Forelimb muscle (tissue), 1 donor: ENCODE results near the gene NDUFA9. TPM values are rescaled to one million over a fixed set of nuclear protein-coding genes. Genes with fewer than 3 reads are reported as not detected.

Source experiments
- DNase-seq: peaks from one replicate; pipeline ENCODE4 v3.0.0-alpha.2; 2013; ENCODE audit warnings: low read depth
- polyA plus RNA-seq: library from polyadenylated mRNA; unstranded; fragments of 120-200 nt; gene quantifications from one replicate; pipeline ENCODE4 v1.2.1, GENCODE V29; 2013; ENCODE audit not compliant: insufficient read length

The NDUFA9 gene
- polyA plus RNA-seq, result 92.2 TPM

DNA sequence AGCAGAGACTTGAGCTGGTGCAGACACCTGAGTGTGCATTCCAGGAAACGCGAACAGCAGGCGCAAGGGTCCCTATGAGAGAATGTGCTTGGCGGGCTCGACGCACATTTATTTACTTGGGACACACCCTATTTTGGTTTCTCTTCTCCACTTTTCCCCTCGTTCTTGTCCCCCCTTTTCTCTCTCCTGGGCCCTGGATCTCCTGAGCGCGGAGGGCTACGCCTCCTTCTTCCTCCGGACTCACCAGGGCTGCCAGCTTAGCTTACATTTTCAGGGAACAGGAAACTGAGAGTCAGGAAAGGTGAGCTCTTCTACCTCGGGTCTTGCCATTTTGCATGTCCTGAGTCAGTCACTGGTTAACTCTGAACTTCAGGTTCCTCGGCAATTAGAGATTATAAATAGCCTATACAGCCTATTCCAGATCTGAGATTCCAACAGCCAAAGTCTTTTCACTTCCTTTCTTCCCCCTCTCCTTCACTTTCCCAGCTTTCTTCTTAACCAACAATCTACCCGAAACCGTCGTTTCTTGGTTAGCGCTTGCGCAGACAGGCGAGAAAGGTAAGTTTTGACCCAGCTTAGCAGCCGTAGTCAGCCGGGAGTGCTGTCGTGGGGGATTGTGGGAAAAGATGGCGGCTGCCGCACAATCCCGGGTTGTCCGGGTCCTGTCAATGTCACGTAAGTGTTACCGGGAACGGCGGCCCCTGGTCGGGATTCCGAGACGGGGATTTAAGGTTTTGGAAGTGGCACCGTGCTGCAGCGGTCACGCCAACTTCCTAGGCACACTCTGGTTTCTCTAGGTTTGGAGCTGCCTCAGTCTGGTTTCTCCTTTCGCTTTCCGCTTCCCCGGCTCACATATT, at the start of gene NDUFA9, which contains the start of gene AKAP3:
Gene NDUFA9, plus strand, starts transcription at position 614 of the 857 bp plus-strand sequence. Its CDS starts 13 bp downstream, at position 627.
Gene AKAP3, minus strand, starts transcription at position 551 of the 857 bp plus-strand sequence. CDS start 10,855 bp downstream, outside the sequence.
- DNase-seq, result peak; percentile 81

DNA sequence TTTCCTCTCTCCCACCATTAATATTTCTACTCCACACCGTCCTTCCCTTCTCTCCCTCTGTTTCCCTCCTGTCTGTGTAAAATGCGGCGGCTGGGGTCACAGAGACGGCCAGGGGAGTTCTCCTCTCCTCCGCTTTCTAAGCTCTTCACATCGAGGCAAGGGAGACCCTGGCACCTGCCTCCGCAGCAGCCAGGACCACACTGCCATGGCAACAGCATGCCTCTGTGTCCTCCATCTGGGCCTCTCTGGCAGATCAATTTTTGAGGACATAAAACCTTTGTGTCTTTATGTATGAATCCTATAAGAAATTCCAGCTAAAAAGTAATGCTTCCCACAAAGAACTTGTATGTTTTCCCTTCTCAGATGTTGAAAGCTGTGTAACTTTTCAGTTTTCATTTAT, 45.5 kb upstream of the NDUFA9 start:
- no peak for DNase-seq

DNA sequence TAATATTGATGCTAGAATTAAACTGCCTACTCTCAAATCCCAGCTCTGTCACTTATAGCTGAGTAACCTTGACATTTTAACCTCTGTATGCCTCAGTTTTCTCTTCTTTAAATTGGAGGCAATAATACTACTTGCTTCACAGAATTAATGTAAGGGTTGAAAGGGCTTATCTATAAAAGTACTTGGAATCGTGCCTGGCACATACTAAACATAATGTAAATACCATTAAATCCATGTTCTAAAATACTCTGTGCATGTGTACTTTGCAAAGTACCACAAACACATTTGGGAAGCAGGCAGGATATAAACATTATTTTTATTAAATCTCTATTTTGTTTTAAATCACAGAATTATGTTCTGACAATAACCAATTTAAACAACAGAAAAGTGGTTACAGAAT, 45.0 kb upstream of the NDUFA9 start:
- DNase-seq, result no peak

DNA sequence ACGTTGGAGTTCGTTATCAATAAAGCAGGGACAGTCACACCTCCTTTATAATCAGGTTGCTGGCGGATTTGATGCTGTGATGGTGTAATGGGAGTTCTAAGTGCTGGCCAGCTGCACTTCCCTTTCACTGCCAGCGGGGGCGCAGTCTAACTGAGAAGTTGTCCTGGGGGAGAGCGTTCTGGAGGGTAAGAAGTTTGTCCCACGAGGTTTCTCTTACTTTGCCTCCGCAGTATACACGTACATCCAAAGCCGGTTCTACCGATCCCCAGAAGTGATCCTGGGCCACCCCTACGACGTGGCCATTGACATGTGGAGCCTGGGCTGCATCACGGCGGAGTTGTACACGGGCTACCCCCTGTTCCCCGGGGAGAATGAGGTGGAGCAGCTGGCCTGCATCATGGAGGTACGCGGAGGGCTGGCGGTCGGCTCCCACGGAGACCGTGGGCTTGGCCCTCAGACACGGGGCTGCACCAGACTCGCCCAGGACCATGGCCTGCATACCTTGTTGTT, 44.2 kb upstream of the NDUFA9 start:
- peak; percentile 26 for DNase-seq

DNA sequence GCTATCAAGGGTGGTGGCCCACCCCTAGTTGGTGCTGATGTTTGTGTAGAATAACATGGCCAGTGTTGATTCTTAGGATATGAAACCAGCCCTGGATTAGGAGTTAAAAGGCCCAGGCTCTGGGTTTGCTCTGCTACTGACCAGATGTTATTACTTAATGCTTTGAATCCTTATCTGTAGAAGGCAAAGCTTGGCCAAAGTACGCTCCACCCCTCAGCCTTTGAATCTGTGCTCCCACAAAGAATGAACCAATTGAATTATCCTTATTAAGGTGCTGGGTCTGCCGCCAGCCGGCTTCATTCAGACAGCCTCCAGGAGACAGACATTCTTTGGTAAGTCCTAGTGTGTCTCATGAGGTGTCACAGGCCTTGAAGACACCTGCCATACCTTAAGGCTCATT, 41.9 kb upstream of the NDUFA9 start:
- no peak for DNase-seq

DNA sequence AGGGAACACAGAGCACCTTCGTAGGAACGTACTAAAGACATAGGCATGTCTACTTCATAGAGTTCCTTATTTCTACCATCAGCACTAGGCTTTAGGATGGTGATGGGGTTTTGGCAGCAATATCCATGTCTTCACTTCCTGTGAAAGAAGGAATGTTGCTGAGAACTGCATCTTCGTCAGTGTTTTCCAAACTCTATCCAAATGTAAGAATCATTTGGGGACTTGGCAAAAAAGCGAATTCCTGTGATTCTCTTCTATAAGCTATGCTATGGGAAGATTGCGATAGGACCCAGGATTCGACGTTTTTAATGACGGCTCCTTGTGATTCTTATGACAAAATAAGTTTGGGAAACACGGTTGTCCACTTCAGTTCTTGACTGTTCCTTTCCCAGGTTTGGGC, 39.8 kb upstream of the NDUFA9 start:
- DNase-seq, result no peak

DNA sequence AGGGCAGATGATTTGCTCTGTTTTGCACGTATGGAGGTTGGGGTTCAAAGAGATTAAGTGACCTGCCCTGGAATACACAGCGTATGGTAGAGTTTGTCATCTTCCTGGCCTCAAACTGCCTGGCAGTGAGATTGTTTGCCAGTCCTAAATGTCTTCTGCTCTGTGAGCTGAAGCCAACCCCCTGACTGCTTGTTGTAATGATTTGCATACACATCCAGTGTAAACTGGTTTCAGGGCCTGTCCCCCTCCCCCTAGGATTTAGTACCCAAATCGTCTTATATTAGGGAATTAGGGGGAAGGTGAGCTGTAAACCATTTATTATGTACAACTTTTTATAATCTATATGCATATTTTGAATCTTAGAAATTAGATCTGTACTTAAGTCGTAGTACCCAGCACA, 38.4 kb upstream of the NDUFA9 start:
- DNase-seq, result no peak

DNA sequence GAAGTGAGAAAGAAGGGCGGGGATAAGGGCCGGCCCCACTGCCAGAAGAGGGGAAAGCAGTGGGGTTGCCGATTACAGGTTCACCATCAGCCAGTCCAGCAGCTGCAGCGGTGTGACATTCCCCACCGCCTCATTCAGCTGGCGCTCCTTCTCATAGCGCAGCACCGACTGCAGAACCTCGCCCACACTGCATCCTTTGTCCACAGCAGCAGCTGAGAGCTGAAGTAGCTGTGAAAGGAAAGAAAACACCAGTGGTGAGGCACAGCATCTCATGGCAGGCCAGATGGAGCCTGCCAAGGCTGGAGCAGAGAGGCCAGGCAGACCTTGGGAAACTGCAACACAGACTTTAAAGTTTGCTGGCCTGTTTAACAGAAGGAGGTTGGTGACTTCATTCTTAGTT, 33.2 kb upstream of the NDUFA9 start:
- DNase-seq, result no peak

DNA sequence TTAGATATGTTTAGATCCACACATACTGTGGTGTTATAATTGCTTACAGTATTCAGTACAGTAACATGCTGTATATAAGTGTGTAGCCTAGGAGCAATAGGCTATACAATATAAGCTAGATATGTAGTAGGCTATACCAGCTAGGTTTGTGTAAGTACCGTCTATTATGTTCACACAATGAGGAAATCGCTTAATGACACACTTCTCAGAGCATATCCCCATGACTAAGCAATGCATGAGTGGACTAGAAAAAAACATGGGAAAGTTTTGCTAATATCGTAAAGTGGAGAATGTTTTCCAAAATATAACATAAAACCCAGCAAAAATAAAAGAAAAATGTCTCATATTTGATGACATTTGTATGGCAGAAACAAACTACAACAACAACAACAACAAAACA, 27.4 kb upstream of the NDUFA9 start:
- DNase-seq, result no peak

DNA sequence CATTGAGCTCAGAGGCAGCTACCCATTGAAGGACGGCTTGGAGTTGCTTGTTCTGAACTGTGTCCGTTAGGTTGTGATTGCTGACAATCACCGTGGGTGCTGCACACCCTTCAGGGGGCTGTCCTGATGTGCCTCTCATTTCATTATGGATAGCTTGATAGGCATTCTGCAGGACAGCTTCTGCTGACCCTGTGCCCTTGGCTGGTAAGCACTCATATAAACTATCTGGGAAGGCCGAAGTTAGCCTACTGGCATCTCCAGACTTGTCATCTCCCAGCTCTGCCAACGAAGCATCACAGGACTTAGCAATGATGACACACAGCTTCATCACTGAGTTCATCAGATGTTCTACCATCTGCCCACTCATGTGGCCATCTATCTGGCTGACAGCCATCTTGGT, 22.4 kb upstream of the NDUFA9 start:
- DNase-seq, result no peak

DNA sequence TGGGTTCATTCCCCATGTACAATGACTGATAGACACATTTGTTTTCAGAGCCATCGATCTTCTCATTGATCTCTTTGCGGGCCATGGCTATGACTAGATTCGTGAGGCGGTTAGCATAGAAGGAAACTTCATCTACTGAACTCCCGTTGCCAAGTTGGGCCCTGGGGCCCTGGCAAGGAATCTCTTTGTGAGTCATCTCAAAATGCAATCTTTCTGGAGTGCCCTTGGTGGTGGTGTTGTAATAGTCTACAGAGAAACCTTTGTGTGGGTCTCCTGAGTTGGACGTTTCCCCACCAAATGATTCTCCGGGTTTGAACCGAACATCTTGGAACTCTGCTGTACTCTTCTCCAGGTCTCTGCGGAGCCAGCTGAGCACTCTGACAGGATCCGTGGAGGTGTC, 20.5 kb upstream of the NDUFA9 start:
- no peak for DNase-seq

DNA sequence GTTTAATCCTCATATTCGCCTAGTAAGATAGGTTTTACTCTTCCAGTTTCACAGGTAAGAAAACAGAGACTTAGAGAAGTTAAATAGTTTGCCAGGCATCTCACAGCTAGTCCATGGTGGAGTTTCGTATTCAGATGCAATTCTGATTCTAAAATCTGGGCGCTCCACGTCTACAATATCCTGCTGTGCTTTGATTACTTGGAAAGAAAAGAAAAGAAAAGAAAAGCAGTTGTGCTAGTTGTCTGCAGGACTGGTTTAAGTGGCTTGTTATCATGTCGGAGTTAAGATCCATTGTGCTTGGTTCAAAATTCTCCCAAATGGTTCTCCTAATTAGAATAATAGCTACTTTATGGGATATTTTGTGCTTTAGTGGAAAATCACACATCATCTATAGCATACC, 18.7 kb upstream of the NDUFA9 start:
- DNase-seq, result no peak

DNA sequence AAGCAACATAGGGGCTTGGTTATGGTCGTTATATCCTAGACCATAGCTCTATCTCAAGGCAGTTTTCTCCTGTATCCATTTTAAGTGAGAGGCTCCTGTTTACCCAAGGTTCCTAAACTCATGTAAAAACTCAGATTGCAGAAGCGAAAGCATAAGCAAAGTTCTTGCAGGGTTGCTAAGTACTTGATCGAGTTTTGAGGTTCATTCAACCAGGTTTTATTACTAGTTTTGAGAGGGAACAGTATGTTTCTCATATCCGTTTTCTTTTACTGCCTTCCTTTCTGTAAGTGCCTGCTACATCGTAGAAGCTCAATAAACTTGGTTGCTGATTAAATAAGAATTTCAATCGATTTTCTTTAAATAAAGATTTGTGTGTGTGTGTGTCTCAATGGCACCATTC, 5.2 kb upstream of the NDUFA9 start:
- no peak for DNase-seq

DNA sequence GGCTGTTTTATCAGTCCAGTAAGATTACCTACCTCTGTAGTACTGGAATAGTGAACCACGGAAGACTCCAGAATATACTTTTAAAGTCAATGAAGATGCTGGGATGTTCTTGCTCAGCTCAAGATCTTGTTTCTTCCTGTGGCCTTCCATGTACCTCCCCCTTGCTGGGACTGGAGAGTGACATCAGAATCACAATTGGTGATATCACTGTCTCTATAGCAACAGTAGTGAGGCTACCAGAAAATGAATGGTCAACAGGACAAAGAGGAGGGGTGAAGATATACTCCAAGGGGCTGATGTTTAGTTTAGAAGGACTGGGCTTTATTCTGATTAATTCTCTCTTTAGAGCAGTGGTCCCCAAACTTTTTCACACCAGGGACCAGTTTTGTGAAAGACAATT, 3.9 kb upstream of the NDUFA9 start:
- DNase-seq, result no peak

DNA sequence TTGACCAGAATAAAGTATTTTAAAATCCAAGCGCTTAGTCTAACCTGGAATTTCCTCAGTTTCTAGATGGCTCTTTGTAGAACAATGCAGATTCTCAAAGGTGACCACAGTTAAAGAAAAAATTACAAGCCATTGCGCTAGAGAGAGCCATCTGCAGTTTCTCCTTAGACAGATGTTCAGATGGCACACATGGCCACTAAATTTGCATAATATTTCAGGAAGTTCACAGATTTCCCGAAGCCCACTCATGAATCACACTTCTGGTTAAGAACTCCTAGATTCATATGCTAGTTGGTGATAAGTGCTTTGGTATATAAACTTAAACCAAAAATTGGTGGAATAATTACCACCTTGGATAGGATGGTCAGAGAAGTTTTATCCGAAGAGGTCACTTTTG, 812 bp upstream of the NDUFA9 start:
- DNase-seq, result no peak

DNA sequence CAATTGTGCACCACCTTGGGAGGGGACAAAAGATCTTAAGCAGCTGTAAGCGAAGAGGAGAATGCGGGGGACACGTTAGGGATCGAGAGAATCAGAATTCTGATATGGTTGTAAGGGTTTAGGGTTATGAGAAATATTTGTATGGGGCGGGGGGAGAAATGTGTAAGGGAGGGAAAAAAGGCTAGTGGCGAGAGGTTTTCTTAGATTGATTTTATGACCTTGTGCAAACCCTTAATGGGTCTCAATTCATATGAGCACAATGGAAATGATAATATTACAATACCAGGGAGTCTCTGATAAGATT, 396 bp downstream of the NDUFA9 start:
- no peak for DNase-seq

DNA sequence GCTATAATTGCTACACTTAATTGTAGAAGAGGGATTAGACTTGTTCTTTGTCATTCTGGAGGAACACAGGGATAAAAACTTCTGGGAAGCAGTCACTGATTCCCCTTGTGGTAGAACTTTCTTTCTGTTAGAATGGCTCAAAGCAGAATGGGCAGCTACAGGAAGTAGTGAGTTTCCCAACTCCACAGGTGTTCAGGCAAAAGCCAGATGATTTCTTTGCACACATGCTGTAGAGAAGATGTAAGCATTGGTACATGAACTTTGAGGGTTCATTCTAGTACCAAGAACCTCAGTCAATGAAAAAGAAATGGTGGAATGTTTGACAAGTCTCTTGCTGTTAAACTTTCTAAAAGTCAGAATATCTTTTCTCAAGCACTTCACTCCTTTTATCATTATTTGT, 4.3 kb downstream of the NDUFA9 start:
- DNase-seq, result no peak

DNA sequence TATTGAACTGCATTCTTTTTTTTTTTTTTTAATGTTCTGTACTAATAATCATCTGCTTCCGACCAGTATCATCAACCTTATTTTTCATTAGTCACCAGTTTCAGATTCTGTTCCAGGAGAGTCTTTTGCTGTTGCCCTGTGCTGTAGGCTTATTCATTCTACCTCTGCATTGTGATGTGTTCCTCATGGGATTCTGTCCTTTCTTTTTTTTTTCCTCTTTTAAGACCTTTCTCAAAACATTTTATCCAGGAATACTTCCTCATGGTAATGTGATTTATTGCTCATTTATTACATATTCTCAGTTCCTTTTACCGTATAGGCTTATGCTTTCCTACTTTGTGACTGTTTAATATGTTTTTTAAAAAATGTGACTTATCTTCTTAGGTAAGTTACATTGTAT, 4.8 kb downstream of the NDUFA9 start:
- DNase-seq, result no peak

DNA sequence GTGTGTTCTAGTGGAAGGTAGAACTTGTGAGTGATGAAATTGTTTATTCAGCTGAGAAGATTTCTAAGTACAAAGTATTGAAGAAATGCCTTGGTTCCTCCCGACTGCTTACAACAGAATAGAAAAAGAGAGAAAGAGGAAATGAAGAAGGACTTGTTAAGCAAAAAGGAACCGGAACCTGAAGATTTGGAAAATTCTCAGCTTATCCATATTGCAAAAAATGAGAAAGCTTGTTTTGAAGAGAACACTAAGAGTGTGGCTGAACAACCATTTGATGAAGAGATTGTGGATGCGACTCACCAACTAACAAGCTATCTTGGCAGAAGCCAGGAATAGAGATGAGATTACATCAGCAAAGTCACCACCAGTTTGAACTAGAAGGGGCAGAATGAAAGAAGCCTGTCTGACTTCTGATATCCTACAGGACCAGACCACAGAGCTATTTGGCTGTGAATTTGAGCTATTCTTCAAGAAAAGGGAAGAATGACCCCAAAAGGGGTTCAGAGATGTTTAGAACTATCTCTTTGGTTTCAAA, 15.1 kb downstream of the NDUFA9 start:
- no peak for DNase-seq

DNA sequence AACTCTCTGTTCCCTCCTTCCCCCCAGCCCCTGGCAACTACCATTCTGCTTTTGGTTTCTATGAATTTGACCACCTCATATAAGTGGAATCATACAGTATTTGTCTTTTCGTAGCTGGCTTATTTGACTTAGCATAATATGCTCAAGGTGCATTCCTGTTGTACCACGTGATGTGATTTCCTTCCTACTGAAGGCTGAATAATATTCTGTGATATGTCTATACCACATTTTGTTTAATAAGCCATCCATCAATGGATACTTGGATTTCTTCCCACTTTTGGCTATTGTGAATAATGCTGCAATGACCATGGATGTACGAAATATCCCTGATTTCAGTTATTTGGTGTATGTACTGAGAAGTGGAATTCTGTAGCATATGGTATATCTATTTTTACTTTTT, 16.3 kb downstream of the NDUFA9 start:
- DNase-seq, result no peak

DNA sequence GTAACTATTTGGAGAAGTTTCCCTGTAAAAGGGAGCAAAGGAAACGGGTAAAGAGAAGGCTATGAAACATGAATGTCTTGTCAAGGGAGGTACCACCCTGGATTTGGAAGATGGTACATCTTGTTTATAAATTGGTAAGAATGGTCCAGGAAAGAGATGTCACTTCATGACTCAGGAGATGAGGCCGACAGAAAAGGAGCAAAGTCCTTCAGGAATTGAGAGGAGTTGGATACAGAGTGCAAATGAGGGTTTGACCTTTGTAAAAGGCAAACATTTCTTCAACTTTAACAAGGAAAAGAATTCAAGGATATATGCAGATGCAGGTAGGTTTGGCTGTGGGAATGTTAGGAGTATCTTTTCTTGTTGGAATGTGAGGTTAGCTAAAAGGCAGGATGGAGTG, 30.8 kb downstream of the NDUFA9 start:
- no peak for DNase-seq

DNA sequence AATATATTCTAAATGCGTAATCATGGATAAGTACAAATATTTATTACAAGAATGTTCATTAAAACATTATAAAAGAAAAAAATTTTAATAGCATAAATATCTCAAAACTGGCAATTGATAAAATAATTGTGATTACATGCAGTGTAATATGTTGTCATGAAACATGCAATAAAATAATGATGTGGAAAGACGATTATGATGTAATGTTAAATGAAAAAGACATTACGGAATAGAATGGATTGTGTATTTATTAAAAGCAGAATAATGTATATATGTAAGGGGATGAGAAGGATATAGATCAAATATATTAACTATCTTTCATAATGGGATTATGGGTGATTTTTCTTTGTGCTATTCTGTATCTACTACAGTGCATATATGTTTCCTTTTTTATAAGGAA, 32.8 kb downstream of the NDUFA9 start:
- no peak for DNase-seq

DNA sequence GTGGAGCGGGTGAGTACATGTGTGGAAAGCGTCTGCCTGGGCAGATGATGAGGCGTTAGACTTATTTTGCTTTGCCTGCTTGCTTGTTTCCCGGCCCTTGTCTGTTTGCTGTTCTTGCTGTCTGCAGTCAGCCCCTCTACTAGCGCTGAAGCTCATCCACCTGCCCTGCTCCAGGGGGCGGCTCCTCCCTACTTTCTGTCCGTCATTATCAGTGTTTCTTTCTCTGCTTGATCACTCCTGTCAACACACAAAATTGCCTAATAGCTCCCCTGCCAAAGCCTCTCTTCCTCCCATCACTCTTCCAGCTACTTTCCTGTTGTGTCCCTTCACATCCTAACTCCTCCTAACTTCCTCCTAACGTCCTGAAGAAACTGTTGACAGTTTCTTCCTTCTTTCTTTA, 36.4 kb downstream of the NDUFA9 start:
- no peak for DNase-seq

DNA sequence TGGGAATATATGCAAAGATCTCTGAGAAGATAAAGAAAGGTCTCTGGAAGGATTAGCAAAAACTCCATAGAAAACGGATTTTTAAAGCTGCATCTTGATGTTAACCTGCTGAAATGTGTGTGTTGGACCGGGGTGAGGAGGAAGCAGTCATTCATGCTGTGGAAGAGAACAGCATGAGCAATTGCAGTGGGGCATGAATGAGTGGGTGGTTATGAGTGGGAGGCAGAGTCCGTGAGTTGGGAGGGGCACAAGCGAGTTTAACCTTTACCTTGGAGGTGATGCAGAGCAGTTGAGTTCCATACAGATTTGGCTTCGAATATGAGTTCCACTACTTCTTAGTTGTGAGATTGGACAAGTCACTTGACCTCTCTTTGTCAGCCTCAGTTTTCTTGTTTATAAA, 41.8 kb downstream of the NDUFA9 start:
- no peak for DNase-seq
